Measurements from ENCODE around the gene PRR16.

The PRR16 gene

DNA sequence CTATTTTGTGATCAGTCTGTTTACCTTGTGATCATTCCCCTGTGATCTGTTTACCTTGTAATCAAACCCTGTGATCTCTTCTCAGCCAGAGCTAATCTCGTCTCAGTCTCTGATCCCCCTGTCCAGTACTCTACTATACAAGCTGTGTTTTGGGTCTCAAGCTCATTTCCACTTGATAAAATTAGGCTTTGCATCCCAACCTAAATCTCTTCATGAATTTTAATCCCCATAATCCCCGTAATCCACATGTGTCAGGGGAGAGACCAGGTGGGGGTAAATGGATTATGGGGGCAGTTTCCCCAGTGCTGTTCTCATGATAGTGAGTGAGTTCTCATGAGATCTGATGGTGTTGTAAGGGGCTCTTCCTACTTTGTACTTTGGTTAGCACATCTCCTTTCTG lies 157.2 kb downstream of the PRR16 start:
- no peaks in the 10 kb centered on the region for H3K9me3 ChIP-seq (ENCODE audit: control insufficient read depth in 5 of 5, low read length in 5 of 5)
- H3K27ac ChIP-seq (ENCODE audit: low read depth, low read length): no peak overlapping the region
- H3K4me3 ChIP-seq (ENCODE audit: low read depth in 1 of 5, low read length in 5 of 5): no peak overlapping the region
- H3K36me3 ChIP-seq (ENCODE audit: control insufficient read depth in 5 of 5, insufficient read depth in 5 of 5, low read length in 5 of 5): no peaks in the 10 kb centered on the region
- no peak overlapping the region for H3K9ac ChIP-seq (ENCODE audit: low read length in 5 of 5)
- H3K4me1 ChIP-seq (ENCODE audit: control insufficient read depth in 5 of 5, insufficient read depth in 5 of 5, low read length in 5 of 5): no peaks in the 10 kb centered on the region
- no peaks in the 10 kb centered on the region for H3K27me3 ChIP-seq (ENCODE audit: control insufficient read depth in 5 of 5, insufficient read depth in 4 of 5, low read length in 5 of 5)

GRCh38 chr5:120624021-120624563 lies 160.0 kb downstream of the PRR16 start:
- H3K9ac ChIP-seq (ENCODE audit: low read length in 5 of 5): no peak overlapping the region
- H3K4me3 ChIP-seq (ENCODE audit: low read depth in 1 of 5, low read length in 5 of 5): no peak overlapping the region

GRCh38 chr5:120628156-120628555 lies 164.1 kb downstream of the PRR16 start:
- no peaks in the 10 kb centered on the region for H3K27me3 ChIP-seq (ENCODE audit: control insufficient read depth in 5 of 5, insufficient read depth in 4 of 5, low read length in 5 of 5)
- no peaks in the 10 kb centered on the region for H3K4me1 ChIP-seq (ENCODE audit: control insufficient read depth in 5 of 5, insufficient read depth in 5 of 5, low read length in 5 of 5)
- no peak overlapping the region for H3K9ac ChIP-seq (ENCODE audit: low read length in 5 of 5)
- H3K27ac ChIP-seq (ENCODE audit: low read depth, low read length): no peak overlapping the region
- no peaks in the 10 kb centered on the region for H3K9me3 ChIP-seq (ENCODE audit: control insufficient read depth in 5 of 5, low read length in 5 of 5)
- H3K36me3 ChIP-seq (ENCODE audit: control insufficient read depth in 5 of 5, insufficient read depth in 5 of 5, low read length in 5 of 5): no peaks in the 10 kb centered on the region
- no peak overlapping the region for H3K4me3 ChIP-seq (ENCODE audit: low read depth in 1 of 5, low read length in 5 of 5)

More at GRCh38 chr5:120624021-120624563, 160.0 kb downstream of the PRR16 start:
- H3K9me3 ChIP-seq (ENCODE audit: control insufficient read depth in 5 of 5, low read length in 5 of 5): no peaks in the 10 kb centered on the region
- no peaks in the 10 kb centered on the region for H3K36me3 ChIP-seq (ENCODE audit: control insufficient read depth in 5 of 5, insufficient read depth in 5 of 5, low read length in 5 of 5)
- H3K4me1 ChIP-seq (ENCODE audit: control insufficient read depth in 5 of 5, insufficient read depth in 5 of 5, low read length in 5 of 5): no peaks in the 10 kb centered on the region
- no peaks in the 10 kb centered on the region for H3K27me3 ChIP-seq (ENCODE audit: control insufficient read depth in 5 of 5, insufficient read depth in 4 of 5, low read length in 5 of 5)
- no peak overlapping the region for H3K27ac ChIP-seq (ENCODE audit: low read depth, low read length)

DNA sequence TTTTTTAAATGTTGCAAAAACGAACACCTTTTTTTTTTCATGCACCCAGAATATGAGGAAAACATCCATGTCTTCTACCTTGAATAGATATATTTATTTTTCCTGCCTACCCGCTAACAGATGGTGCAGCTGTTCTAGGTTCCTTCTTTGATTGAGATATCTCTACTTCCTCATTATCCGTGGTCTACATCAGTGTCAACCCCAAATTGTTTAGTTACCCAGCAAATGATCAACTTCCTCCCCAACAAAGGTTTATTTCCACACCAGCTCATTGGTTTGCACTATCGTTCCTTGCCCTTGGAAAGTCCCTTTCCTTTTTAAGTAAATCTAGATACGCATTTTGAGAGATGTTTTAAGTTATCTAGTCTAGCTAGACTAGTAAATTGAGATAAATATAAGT lies 166.4 kb downstream of the PRR16 start:
- H3K36me3 ChIP-seq (ENCODE audit: control insufficient read depth in 5 of 5, insufficient read depth in 5 of 5, low read length in 5 of 5): no peaks in the 10 kb centered on the region
- no peak overlapping the region for H3K4me3 ChIP-seq (ENCODE audit: low read depth in 1 of 5, low read length in 5 of 5)
- no peaks in the 10 kb centered on the region for H3K9me3 ChIP-seq (ENCODE audit: control insufficient read depth in 5 of 5, low read length in 5 of 5)
- H3K27me3 ChIP-seq (ENCODE audit: control insufficient read depth in 5 of 5, insufficient read depth in 4 of 5, low read length in 5 of 5): no peaks in the 10 kb centered on the region
- H3K27ac ChIP-seq (ENCODE audit: low read depth, low read length): no peak overlapping the region
- H3K4me1 ChIP-seq (ENCODE audit: control insufficient read depth in 5 of 5, insufficient read depth in 5 of 5, low read length in 5 of 5): no peaks in the 10 kb centered on the region
- no peak overlapping the region for H3K9ac ChIP-seq (ENCODE audit: low read length in 5 of 5)

GRCh38 chr5:120631611-120632010 lies 167.5 kb downstream of the PRR16 start:
- no peak overlapping the region for H3K4me3 ChIP-seq (ENCODE audit: low read depth in 1 of 5, low read length in 5 of 5)
- H3K27ac ChIP-seq (ENCODE audit: low read depth, low read length): no peak overlapping the region
- no peaks in the 10 kb centered on the region for H3K9me3 ChIP-seq (ENCODE audit: control insufficient read depth in 5 of 5, low read length in 5 of 5)
- H3K27me3 ChIP-seq (ENCODE audit: control insufficient read depth in 5 of 5, insufficient read depth in 4 of 5, low read length in 5 of 5): no peaks in the 10 kb centered on the region
- no peaks in the 10 kb centered on the region for H3K36me3 ChIP-seq (ENCODE audit: control insufficient read depth in 5 of 5, insufficient read depth in 5 of 5, low read length in 5 of 5)
- H3K9ac ChIP-seq (ENCODE audit: low read length in 5 of 5): no peak overlapping the region
- no peaks in the 10 kb centered on the region for H3K4me1 ChIP-seq (ENCODE audit: control insufficient read depth in 5 of 5, insufficient read depth in 5 of 5, low read length in 5 of 5)

DNA sequence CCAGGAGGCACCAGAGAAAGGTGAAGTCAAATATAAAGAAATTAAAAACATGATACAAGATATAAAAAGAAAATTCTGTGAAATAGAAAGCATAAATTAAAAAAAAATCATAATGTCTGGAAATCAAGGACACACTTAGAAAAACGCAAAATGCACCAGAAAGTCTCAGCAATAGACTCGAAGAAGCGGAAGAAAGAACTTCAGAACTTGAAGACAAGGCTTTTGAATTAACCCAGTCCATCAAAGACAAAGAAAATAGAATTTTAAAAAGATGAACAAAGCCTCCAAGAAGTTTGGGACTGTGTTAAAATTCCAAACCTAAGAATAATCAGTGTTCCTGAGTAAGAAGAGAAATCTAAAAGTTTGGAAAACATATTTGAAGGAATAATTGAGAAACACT lies 168.3 kb downstream of the PRR16 start:
- Histone ChIP-seq H3K9me3 (ENCODE audit: control insufficient read depth in 5 of 5, low read length in 5 of 5) (no peaks in the 10 kb centered on the region), H3K36me3 (ENCODE audit: control insufficient read depth in 5 of 5, insufficient read depth in 5 of 5, low read length in 5 of 5) (no peaks in the 10 kb centered on the region), H3K27me3 (ENCODE audit: control insufficient read depth in 5 of 5, insufficient read depth in 4 of 5, low read length in 5 of 5) (no peaks in the 10 kb centered on the region), H3K4me1 (ENCODE audit: control insufficient read depth in 5 of 5, insufficient read depth in 5 of 5, low read length in 5 of 5) (no peaks in the 10 kb centered on the region), H3K4me3 (ENCODE audit: low read depth in 1 of 5, low read length in 5 of 5) (no peak overlapping the region), H3K9ac (ENCODE audit: low read length in 5 of 5) (no peak overlapping the region), H3K27ac (ENCODE audit: low read depth, low read length) (no peak overlapping the region)

GRCh38 chr5:120638449-120638848 lies 174.3 kb downstream of the PRR16 start:
- Histone ChIP-seq H3K27me3 (ENCODE audit: control insufficient read depth in 5 of 5, insufficient read depth in 4 of 5, low read length in 5 of 5) (no peaks in the 10 kb centered on the region), H3K4me1 (ENCODE audit: control insufficient read depth in 5 of 5, insufficient read depth in 5 of 5, low read length in 5 of 5) (no peaks in the 10 kb centered on the region), H3K9me3 (ENCODE audit: control insufficient read depth in 5 of 5, low read length in 5 of 5) (no peaks in the 10 kb centered on the region), H3K27ac (ENCODE audit: low read depth, low read length) (no peak overlapping the region), H3K4me3 (ENCODE audit: low read depth in 1 of 5, low read length in 5 of 5) (no peak overlapping the region), H3K9ac (ENCODE audit: low read length in 5 of 5) (no peak overlapping the region), H3K36me3 (ENCODE audit: control insufficient read depth in 5 of 5, insufficient read depth in 5 of 5, low read length in 5 of 5) (no peaks in the 10 kb centered on the region)

DNA sequence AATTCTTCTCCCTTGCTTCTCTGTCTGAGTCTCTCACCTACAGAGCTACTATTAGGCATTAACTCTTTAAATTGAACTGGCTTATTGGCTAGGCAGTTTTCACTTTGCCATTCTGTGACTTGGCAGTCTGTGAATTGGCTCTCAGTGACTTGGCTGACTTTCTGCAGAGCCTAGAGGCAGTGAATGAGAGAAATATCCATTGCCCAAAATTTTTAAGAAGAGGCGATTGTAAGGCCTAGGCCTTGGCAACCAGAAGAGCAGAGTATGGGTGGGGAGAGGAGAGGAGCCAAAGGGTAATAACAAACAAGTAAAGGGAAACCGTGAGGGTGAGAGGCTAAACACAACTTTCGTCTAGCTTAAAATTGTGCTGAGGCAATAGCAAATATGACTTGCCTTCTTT lies 176.7 kb downstream of the PRR16 start:
- H3K27ac ChIP-seq (ENCODE audit: low read depth, low read length): no peak overlapping the region
- H3K4me3 ChIP-seq (ENCODE audit: low read depth in 1 of 5, low read length in 5 of 5): no peak overlapping the region
- no peak overlapping the region for H3K9ac ChIP-seq (ENCODE audit: low read length in 5 of 5)
- H3K27me3 ChIP-seq (ENCODE audit: control insufficient read depth in 5 of 5, insufficient read depth in 4 of 5, low read length in 5 of 5): no peaks in the 10 kb centered on the region
- H3K9me3 ChIP-seq (ENCODE audit: control insufficient read depth in 5 of 5, low read length in 5 of 5): no peaks in the 10 kb centered on the region
- no peaks in the 10 kb centered on the region for H3K36me3 ChIP-seq (ENCODE audit: control insufficient read depth in 5 of 5, insufficient read depth in 5 of 5, low read length in 5 of 5)
- no peaks in the 10 kb centered on the region for H3K4me1 ChIP-seq (ENCODE audit: control insufficient read depth in 5 of 5, insufficient read depth in 5 of 5, low read length in 5 of 5)

DNA sequence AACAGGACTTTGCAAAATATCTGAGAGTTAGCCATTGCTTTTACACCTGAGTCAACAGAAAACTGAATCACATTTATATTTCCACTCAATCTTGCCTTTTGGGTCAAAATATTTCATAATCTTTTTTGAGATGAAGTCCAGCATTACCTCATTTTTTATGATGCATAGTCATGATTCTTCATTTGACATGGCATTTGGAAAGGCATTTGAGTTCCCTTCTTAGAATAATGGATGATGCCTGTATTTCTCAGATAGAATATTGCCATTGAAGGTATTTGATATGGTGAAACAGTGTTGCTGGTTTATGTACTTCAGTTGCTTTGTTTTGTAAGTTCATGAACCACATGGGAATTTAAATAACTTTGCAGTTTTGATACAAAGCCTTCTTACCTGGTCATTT lies 180.4 kb downstream of the PRR16 start:
- H3K4me3 ChIP-seq (ENCODE audit: low read depth in 1 of 5, low read length in 5 of 5): no peak overlapping the region
- no peak overlapping the region for H3K27ac ChIP-seq (ENCODE audit: low read depth, low read length)
- no peaks in the 10 kb centered on the region for H3K36me3 ChIP-seq (ENCODE audit: control insufficient read depth in 5 of 5, insufficient read depth in 5 of 5, low read length in 5 of 5)
- no peaks in the 10 kb centered on the region for H3K27me3 ChIP-seq (ENCODE audit: control insufficient read depth in 5 of 5, insufficient read depth in 4 of 5, low read length in 5 of 5)
- H3K4me1 ChIP-seq (ENCODE audit: control insufficient read depth in 5 of 5, insufficient read depth in 5 of 5, low read length in 5 of 5): no peaks in the 10 kb centered on the region
- no peak overlapping the region for H3K9ac ChIP-seq (ENCODE audit: low read length in 5 of 5)
- H3K9me3 ChIP-seq (ENCODE audit: control insufficient read depth in 5 of 5, low read length in 5 of 5): no peaks in the 10 kb centered on the region

DNA sequence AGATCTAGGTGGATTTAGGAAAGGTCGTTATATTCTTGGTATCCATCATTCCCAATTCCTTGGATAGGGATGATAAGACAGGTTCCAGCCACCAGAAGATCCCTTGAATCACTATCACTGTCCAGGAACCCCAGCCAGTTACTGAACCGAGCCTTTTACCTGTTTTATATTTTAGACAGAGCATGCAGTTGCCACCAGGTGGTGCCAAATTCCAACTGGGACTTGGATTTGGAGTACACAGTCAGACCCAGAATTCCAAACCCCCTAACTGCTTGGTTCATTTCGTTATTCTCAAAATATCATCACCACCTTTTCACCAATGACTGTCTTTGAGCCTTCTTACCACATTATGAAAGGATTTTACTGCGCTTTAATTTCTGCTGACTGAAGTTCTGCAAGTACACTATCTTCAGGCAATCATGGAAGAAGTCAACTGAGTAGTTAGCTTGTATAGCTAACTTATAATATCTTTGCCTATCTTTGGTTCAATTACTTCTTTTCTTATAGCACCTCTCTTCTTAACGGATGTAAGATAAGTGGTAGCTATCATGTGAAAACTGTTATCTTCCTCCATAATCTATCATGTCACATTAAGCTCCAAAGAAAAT lies 191.8 kb downstream of the PRR16 start:
- H3K9me3 ChIP-seq (ENCODE audit: control insufficient read depth in 5 of 5, low read length in 5 of 5): no peaks in the 10 kb centered on the region
- H3K27me3 ChIP-seq (ENCODE audit: control insufficient read depth in 5 of 5, insufficient read depth in 4 of 5, low read length in 5 of 5): no peaks in the 10 kb centered on the region
- H3K4me1 ChIP-seq (ENCODE audit: control insufficient read depth in 5 of 5, insufficient read depth in 5 of 5, low read length in 5 of 5): no peaks in the 10 kb centered on the region
- no peak overlapping the region for H3K9ac ChIP-seq (ENCODE audit: low read length in 5 of 5)
- H3K36me3 ChIP-seq (ENCODE audit: control insufficient read depth in 5 of 5, insufficient read depth in 5 of 5, low read length in 5 of 5): no peaks in the 10 kb centered on the region
- no peak overlapping the region for H3K27ac ChIP-seq (ENCODE audit: low read depth, low read length)
- no peak overlapping the region for H3K4me3 ChIP-seq (ENCODE audit: low read depth in 1 of 5, low read length in 5 of 5)
